Measurements from ENCODE around the gene TWIST2. TPM values are rescaled to one million over a fixed set of nuclear protein-coding genes. Genes with fewer than 3 reads are reported as not detected.

Gene TWIST2
- total RNA-seq, 1 experiment from 2014 or later: not detected

DNA sequence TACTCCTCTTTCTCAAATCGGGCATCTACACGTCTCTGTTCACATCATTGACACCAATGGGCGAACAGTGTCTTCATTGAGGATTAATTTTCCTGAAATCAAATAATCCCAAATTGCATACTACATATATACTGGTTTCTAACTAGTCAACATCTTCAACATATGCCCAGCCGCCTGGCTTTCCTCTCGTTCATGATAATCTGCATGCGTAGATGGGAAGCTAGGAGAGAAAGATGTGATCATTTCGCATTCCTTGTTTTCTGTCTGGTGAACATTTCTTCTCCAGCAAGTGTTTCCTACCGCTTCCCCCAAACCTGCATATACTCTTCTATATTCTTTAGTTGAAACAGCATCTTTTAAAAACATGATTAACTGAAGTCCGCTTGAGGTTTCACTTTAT is 7.4 kb downstream of the TWIST2 start:
- POLR2A ChIA-PET (ENCODE audit: low non-redundant PET): no interaction called here
- Histone ChIP-seq H3K4me3 (ENCODE audit: low read depth, low read length, poor library complexity, severe bottlenecking) (no peak overlapping the region), H3K9me3 (ENCODE audit: low read depth, low read length, poor library complexity, severe bottlenecking) (no peaks in the 10 kb centered on the region), H3K27me3 (replicated peaks; ENCODE audit: insufficient read depth, low read depth, low read length, poor library complexity) (peaks cover 83% of the 10 kb centered on the region), H3K4me1 (ENCODE audit: insufficient read depth, low read length, poor library complexity, severe bottlenecking) (no peaks in the 10 kb centered on the region), H3K36me3 (ENCODE audit: insufficient read depth, low read length, poor library complexity, severe bottlenecking) (no peaks in the 10 kb centered on the region), H3K27ac (ENCODE audit: low read depth, low read length, poor library complexity, severe bottlenecking) (no peak overlapping the region)
- TF ChIP-seq, protein P1, sequence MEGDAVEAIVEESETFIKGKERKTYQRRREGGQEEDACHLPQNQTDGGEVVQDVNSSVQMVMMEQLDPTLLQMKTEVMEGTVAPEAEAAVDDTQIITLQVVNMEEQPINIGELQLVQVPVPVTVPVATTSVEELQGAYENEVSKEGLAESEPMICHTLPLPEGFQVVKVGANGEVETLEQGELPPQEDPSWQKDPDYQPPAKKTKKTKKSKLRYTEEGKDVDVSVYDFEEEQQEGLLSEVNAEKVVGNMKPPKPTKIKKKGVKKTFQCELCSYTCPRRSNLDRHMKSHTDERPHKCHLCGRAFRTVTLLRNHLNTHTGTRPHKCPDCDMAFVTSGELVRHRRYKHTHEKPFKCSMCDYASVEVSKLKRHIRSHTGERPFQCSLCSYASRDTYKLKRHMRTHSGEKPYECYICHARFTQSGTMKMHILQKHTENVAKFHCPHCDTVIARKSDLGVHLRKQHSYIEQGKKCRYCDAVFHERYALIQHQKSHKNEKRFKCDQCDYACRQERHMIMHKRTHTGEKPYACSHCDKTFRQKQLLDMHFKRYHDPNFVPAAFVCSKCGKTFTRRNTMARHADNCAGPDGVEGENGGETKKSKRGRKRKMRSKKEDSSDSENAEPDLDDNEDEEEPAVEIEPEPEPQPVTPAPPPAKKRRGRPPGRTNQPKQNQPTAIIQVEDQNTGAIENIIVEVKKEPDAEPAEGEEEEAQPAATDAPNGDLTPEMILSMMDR (conservative IDR thresholded peaks at IDR 0.05; ENCODE audit: low read depth, low read length): no peak
- TF ChIP-seq EZH2 (IDR thresholded peaks at IDR 0.05; ENCODE audit: borderline replicate concordance, low read depth, low read length, poor library complexity, severe bottlenecking): no peak
- intact Hi-C loops (cut with micrococcal nuclease; ENCODE audit: unreplicated experiment): no loop called here
- no peak for DNase-seq (ENCODE audit: low spot score)
- no TSS peak for BruUV-seq (replicated peaks)
- CTCF ChIA-PET: no interaction called here

DNA sequence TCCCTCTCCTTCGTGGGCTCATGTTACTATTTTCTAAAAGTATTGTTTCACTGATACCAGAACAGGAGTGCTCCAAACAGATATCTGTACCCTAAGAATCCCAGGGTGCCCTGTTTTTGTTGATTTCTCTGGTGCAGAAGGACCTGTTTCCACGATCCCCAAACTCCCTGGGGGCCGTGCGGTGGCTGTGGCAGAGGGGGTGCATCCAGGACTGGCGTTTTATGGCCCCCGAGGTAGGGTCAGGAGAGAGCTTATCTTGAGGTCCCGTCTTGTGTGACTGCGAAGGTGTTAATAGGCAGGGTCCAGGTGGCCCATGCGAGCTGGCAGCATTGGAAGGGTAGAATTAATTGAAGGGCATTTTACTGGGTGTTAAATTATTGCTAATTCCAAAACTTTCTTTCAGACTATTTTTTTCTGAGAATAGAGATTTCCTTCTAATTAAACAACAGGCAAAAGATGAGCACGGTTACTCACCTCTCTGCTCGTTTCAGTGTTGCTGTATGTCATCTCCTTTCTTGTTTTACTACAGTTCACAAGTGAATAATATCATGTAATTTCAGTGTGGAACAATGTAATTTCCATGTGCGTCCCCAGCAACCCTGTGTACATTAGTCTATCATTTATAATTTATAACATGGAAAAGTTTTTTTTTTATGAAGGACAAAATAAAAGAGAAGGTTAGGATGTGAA is 8.2 kb downstream of the TWIST2 start:
- ChIA-PET CTCF (no interaction called here), POLR2A (ENCODE audit: low non-redundant PET) (no interaction called here)
- Histone ChIP-seq H3K36me3 (ENCODE audit: insufficient read depth, low read length, poor library complexity, severe bottlenecking) (no peaks in the 10 kb centered on the region), H3K9me3 (ENCODE audit: low read depth, low read length, poor library complexity, severe bottlenecking) (no peaks in the 10 kb centered on the region), H3K27me3 (replicated peaks; ENCODE audit: insufficient read depth, low read depth, low read length, poor library complexity) (peaks cover 79% of the 10 kb centered on the region), H3K27ac (ENCODE audit: low read depth, low read length, poor library complexity, severe bottlenecking) (no peak overlapping the region), H3K4me1 (ENCODE audit: insufficient read depth, low read length, poor library complexity, severe bottlenecking) (no peaks in the 10 kb centered on the region), H3K4me3 (ENCODE audit: low read depth, low read length, poor library complexity, severe bottlenecking) (no peak overlapping the region)
- DNase-seq (ENCODE audit: low spot score): no peak
- TF ChIP-seq, protein P1 (conservative IDR thresholded peaks at IDR 0.05; ENCODE audit: low read depth, low read length): no peak
- no peak for TF ChIP-seq EZH2 (IDR thresholded peaks at IDR 0.05; ENCODE audit: borderline replicate concordance, low read depth, low read length, poor library complexity, severe bottlenecking)
- BruUV-seq (replicated peaks): no TSS peak
- intact Hi-C loops (cut with micrococcal nuclease; ENCODE audit: unreplicated experiment): no loop called here

DNA sequence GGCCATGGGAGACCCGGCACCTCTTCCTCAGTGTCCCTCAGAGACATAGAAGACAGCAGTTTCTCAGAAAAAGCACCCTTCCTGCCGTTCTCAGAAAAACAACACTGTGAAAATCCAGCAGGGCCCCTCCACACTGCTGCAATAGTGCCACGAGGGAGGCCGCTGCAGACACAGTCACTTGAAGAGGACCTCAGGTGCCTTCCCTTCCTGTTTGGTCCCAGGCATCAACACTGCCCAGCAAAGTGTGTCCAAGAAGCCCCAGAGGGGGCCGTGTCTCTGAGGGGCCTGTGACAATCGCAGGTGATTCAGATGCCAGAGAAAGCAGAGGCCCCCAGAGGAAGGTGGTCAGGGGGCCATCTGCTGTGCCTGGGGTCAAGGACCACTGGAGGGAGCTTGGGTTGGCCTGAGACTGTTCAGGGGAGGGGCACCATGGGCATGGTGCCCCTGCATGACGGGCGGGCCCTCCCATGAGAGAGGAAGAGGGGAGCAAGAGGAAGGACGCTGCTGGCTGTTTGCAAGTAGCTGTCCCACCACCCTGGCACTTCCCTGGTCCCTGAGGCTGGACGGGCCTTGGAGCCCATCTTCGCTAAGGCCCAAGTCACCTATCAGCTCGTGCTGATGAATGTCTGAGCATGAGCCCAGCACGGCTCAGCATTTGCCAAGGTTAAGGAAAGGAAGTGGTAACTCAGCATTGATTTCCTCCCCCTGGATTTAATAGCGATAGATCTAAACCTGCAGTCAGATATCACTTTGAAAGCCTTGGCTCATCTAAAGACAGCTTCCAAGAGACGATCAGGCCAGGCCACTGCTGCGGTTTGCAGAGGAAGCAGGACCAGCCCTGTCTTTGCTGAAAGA is 9.1 kb downstream of the TWIST2 start:
- no peak overlapping the region for H3K27ac ChIP-seq (ENCODE audit: low read depth, low read length, poor library complexity, severe bottlenecking)
- no peak overlapping the region for H3K4me3 ChIP-seq (ENCODE audit: low read depth, low read length, poor library complexity, severe bottlenecking)
- H3K4me1 ChIP-seq (ENCODE audit: insufficient read depth, low read length, poor library complexity, severe bottlenecking): no peaks in the 10 kb centered on the region
- no TSS peak for BruUV-seq (replicated peaks)
- TF ChIP-seq, protein P1 (conservative IDR thresholded peaks at IDR 0.05; ENCODE audit: low read depth, low read length): no peak
- TF ChIP-seq EZH2 (IDR thresholded peaks at IDR 0.05; ENCODE audit: borderline replicate concordance, low read depth, low read length, poor library complexity, severe bottlenecking): no peak
- intact Hi-C loops (cut with micrococcal nuclease; ENCODE audit: unreplicated experiment): no loop called here
- H3K9me3 ChIP-seq (ENCODE audit: low read depth, low read length, poor library complexity, severe bottlenecking): no peaks in the 10 kb centered on the region
- DNase-seq (ENCODE audit: low spot score): no peak
- POLR2A ChIA-PET (ENCODE audit: low non-redundant PET): no interaction called here
- peaks cover 70% of the 10 kb centered on the region for H3K27me3 ChIP-seq (replicated peaks; ENCODE audit: insufficient read depth, low read depth, low read length, poor library complexity)
- CTCF ChIA-PET: no interaction called here
- H3K36me3 ChIP-seq (ENCODE audit: insufficient read depth, low read length, poor library complexity, severe bottlenecking): no peaks in the 10 kb centered on the region
